ENCODE measurements around the gene IVD. TPM values are rescaled to one million over a fixed set of nuclear protein-coding genes. Genes with fewer than 3 reads are reported as not detected.

Gene IVD
- total and polyA plus RNA-seq, 9 of the 15 experiments (the other 6 are each of a cell fraction or from before 2014, with no cell fraction given): 0.15 to 4.5 (median 2.4) TPM

- Histone ChIP-seq H2AFZ (ENCODE audit: low read depth, low read length) (no peak overlapping the region), H3K4me3 (no peak overlapping the region), H4K20me1 (replicated peaks; ENCODE audit: control insufficient read depth, insufficient read depth, low read length) (no peaks in the 10 kb centered on the region), H3K4me1 (replicated peaks in 1 of 2; ENCODE audit: control insufficient read depth in 2 of 2, insufficient read depth in 2 of 2, low read length in 2 of 2) (peaks cover 5 to 26% of the 10 kb centered on the region in 2 experiments; a peak in 4 of 5 replicates), H3K9me3 (replicated peaks; ENCODE audit: control insufficient read depth, insufficient read depth, low read depth, low read length) (no peaks in the 10 kb centered on the region), H3K79me2 (ENCODE audit: control insufficient read depth, insufficient read depth, low read length) (no peaks in the 10 kb centered on the region), H3K4me2 (ENCODE audit: insufficient read depth, low read length) (no peak overlapping the region), H3K36me3 (ENCODE audit: control insufficient read depth, insufficient read depth, low read length) (no peaks in the 10 kb centered on the region), H3K27me3 (ENCODE audit: control insufficient read depth in 2 of 2, insufficient read depth in 2 of 2, low read length in 2 of 2) (peaks cover 0 to 9% of the 10 kb centered on the region in 2 experiments; a peak in 1 of 5 replicates), H3K9me1 (ENCODE audit: control insufficient read depth, insufficient read depth, low read length) (no peaks in the 10 kb centered on the region), H3K9ac (ENCODE audit: insufficient read depth in 1 of 2, low read depth in 2 of 2, low read length in 2 of 2) (no peak overlapping the region), H3K27ac (ENCODE audit: extremely low read depth, low read depth, low read length) (no peak overlapping the region)
- ATAC-seq (no peak), FAIRE-seq (no peak), DNase-seq (ENCODE audit: extremely low read depth in 1 of 4, low spot score in 3 of 4) (no peak)
- intact Hi-C loops (cut with micrococcal nuclease): no loop called here
- BruUV-seq (replicated peaks): no TSS peak
- 34% methylated on average over 4 of the region's 4 CpGs for WGBS (ENCODE audit: insufficient coverage, low coverage, missing lambda C conversion rate)
- CTCF ChIA-PET (ENCODE audit: low intra/inter-chr PET ratio): no interaction called here
- in situ Hi-C loops (cut with MboI): no loop called here
- POLR2A ChIA-PET: interaction anchor here (0.6 kb wide), 1 partner anchor 290 kb away, joined by 3 read pairs; no protein-coding TSS in a partner anchor
- no peak for TF ChIP-seq HBP1 (CRISPR knock-in tag; IDR thresholded peaks at IDR 0.05)
- TF ChIP-seq ILK (tag; IDR thresholded peaks at IDR 0.05; ENCODE audit: borderline replicate concordance, low read depth): no peak
- TF ChIP-seq ATF1 (CRISPR knock-in tag; IDR thresholded peaks at IDR 0.05): no peak
- no peak for TF ChIP-seq ATF1 (tag; IDR thresholded peaks at IDR 0.05)
- no peak for TF ChIP-seq HDAC6 (IDR thresholded peaks at IDR 0.05; ENCODE audit: low read depth, low read length)
- no peak for TF ChIP-seq COPS2 (conservative IDR thresholded peaks at IDR 0.05)
- TF ChIP-seq SRSF7 (optimal IDR thresholded peaks at IDR 0.05; ENCODE audit: low read depth, low read length): no peak
- no peak for TF ChIP-seq DPF2 (IDR thresholded peaks at IDR 0.05)
- TF ChIP-seq RHOXF2B (CRISPR knock-in tag; conservative IDR thresholded peaks at IDR 0.05): no peak
- no peak for TF ChIP-seq ATF4 (CRISPR knock-in tag; IDR thresholded peaks at IDR 0.05)
- no peak for TF ChIP-seq FIP1L1 (IDR thresholded peaks at IDR 0.05; ENCODE audit: low read depth, low read length, poor library complexity, severe bottlenecking)
- TF ChIP-seq ZBTB40 (IDR thresholded peaks at IDR 0.05): no peak
- no peak for TF ChIP-seq ZBTB40 (CRISPR knock-in tag; IDR thresholded peaks at IDR 0.05)
- no peak for TF ChIP-seq CHD1 (IDR thresholded peaks at IDR 0.05; ENCODE audit: low read length)
Measured at GRCh38 chr15:40360015-40360414, 45.6 kb upstream of the IVD start.
